Fibroblast of lung (primary cell): ENCODE data around the gene ALDH3B2. TPM values are rescaled to one million over a fixed set of nuclear protein-coding genes. Genes with fewer than 3 reads are reported as not detected.
"Not testable (repeated sequence)": the region's sequence is repeated elsewhere in the genome, so short reads cannot be mapped to it uniquely, and the experiment has no call there.

ENCODE experiments used
- DNase-seq, 2 donors: peaks; one replicate each; pipeline versions ENCODE4 v3.0.0 to v3.0.0-alpha.2; 2010; ENCODE audit warnings: low read depth in 2 of 2
- H2AFZ ChIP-seq: 2 replicates; pipeline ENCODE4 v1.5.1; 2012; ENCODE audit warnings: low read length, control low read depth, inconsistent platforms
- H3K27ac ChIP-seq: 2 replicates; pipeline ENCODE4 v1.5.1; 2011; ENCODE audit warnings: low read length, control low read depth; ENCODE audit not compliant: insufficient read depth
- H3K27me3 ChIP-seq: 2 replicates; pipeline ENCODE4 v1.5.1; 2011; ENCODE audit warnings: mild to moderate bottlenecking, low read length; ENCODE audit not compliant: control insufficient read depth, insufficient read depth
- H3K36me3 ChIP-seq: 2 replicates; pipeline ENCODE4 v1.5.1; 2011; ENCODE audit warnings: low read length; ENCODE audit not compliant: control insufficient read depth, insufficient read depth
- H3K4me1 ChIP-seq: 2 replicates; pipeline ENCODE4 v1.5.1; 2011; ENCODE audit warnings: low read length; ENCODE audit not compliant: control insufficient read depth, insufficient read depth; ENCODE audit errors: extremely low read depth
- H3K4me2 ChIP-seq: 2 replicates; pipeline ENCODE4 v1.5.1; 2011; ENCODE audit warnings: low read length, control low read depth; ENCODE audit not compliant: insufficient read depth; ENCODE audit errors: extremely low read depth
- H3K4me3 ChIP-seq, 4 experiments: fragments of 200-600 bp in 1 of 4; sonication (generic) in 1 of 4; replicated peaks in 1 of 4; 2 replicates each; pipeline ENCODE4 v1.5.1; 2011 to 2016; ENCODE audit warnings: low read length in 4 of 4, low read depth in 3 of 4, mild to moderate bottlenecking in 3 of 4, control low read depth in 2 of 4, inconsistent platforms in 1 of 4, mixed read lengths in 1 of 4; ENCODE audit not compliant: insufficient read depth in 1 of 4; ENCODE audit errors: control extremely low read depth in 1 of 4
- H3K79me2 ChIP-seq: 2 replicates; pipeline ENCODE4 v1.5.1; 2012; ENCODE audit warnings: mild to moderate bottlenecking, low read length, inconsistent platforms; ENCODE audit not compliant: control insufficient read depth, insufficient read depth
- H3K9ac ChIP-seq: 2 replicates; pipeline ENCODE4 v1.5.1; 2011; ENCODE audit warnings: mild to moderate bottlenecking, low read length, control low read depth; ENCODE audit not compliant: insufficient read depth
- H3K9me3 ChIP-seq: 2 replicates; pipeline ENCODE4 v1.5.1; 2012; ENCODE audit warnings: low read depth, low read length; ENCODE audit not compliant: control insufficient read depth, insufficient read depth
- H4K20me1 ChIP-seq: 2 replicates; pipeline ENCODE4 v1.5.1; 2011; ENCODE audit warnings: low read length; ENCODE audit not compliant: control insufficient read depth, insufficient read depth; ENCODE audit errors: extremely low read depth
- EZH2 ChIP-seq: IDR thresholded peaks from 2 replicates; pipeline ENCODE4 v1.5.1; 2012; ENCODE audit warnings: low read length, control low read depth, mild to moderate bottlenecking; ENCODE audit errors: missing control alignments
- polyA plus RNA-seq, 2 donors: library from polyadenylated mRNA; depleted of rRNA in 1 of 2; stranded (reverse) in 1 of 2; unstranded in 1 of 2; fragments of >200 nt; gene quantifications; 2 replicates each; pipeline ENCODE4 v1.2.1, GENCODE V29; 2011 to 2012; ENCODE audit warnings: missing spikeins in 1 of 2
- total RNA-seq: library from RNA; depleted of rRNA; stranded (reverse); fragments of >200 nt; gene quantifications from 2 replicates; pipeline ENCODE4 v1.2.1, GENCODE V29; 2014
- TF ChIP-seq, protein P1 (sequence below), 2 donors: IDR thresholded peaks in 1 of 2; conservative IDR thresholded peaks in 1 of 2; 1 replicate in 1 of 2; 2 replicates in 1 of 2; pipeline ENCODE4 v1.5.1; 2011 to 2012; ENCODE audit warnings: low read length in 2 of 2, control low read depth in 1 of 2, inconsistent platforms in 1 of 2, low read depth in 1 of 2, mild to moderate bottlenecking in 1 of 2

ALDH3B2 gene
- total and polyA plus RNA-seq, 2 donors (not counting 1 experiment from before 2014, with no cell fraction given): not detected

DNA sequence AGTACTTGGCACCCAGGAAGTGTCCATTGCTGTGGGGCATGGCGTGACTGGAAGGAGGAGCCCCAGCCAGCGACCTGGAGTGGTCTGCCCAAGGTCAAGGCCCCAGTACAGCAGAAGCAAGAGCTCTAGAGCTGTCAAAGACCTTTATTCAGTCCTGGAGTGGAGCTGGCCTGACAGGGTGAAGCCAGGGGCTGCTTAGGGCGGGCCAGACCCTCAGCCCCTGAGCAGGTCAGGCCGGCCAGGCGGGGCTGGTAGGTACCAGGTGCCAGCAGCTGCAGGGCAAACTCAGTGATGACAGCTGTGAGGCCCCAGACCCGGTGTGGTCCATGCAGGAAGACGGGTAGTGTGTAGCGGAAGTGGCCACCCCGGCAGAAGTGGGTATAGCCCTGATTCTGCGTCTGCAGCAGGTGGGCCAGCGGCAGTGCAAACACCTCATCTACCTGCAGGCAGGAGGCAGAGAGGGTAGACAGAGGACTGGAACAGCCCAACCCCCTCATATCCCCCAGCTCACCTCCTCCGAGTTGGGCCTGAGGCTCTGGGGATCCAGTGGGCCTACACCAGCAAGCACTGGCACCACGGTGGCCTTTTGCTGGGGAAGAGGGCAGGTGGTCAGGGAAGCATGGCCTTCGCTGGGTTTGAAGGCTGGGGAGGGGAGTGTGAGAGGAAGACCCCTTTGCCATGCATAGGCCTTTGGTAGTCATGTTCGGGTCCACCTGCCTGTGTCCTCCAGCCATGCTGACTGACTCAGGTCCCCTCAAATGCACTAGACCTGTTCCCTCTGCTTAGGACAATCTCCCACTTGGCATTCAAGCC, 46.4 kb downstream of the ALDH3B2 start:
- Histone ChIP-seq H3K9ac (no peak overlapping the region), H3K9me3 (no peaks in the 10 kb centered on the region), H3K4me2 (no peak overlapping the region), H3K27me3 (no peaks in the 10 kb centered on the region), H3K27ac (no peak overlapping the region), H3K79me2 (no peaks in the 10 kb centered on the region), H3K36me3 (no peaks in the 10 kb centered on the region), H4K20me1 (no peaks in the 10 kb centered on the region), H2AFZ (no peak overlapping the region), H3K4me1 (peaks cover 3% of the 10 kb centered on the region), H3K4me3 (no peak overlapping the region)
- TF ChIP-seq EZH2: no peak
- TF ChIP-seq, protein P1, sequence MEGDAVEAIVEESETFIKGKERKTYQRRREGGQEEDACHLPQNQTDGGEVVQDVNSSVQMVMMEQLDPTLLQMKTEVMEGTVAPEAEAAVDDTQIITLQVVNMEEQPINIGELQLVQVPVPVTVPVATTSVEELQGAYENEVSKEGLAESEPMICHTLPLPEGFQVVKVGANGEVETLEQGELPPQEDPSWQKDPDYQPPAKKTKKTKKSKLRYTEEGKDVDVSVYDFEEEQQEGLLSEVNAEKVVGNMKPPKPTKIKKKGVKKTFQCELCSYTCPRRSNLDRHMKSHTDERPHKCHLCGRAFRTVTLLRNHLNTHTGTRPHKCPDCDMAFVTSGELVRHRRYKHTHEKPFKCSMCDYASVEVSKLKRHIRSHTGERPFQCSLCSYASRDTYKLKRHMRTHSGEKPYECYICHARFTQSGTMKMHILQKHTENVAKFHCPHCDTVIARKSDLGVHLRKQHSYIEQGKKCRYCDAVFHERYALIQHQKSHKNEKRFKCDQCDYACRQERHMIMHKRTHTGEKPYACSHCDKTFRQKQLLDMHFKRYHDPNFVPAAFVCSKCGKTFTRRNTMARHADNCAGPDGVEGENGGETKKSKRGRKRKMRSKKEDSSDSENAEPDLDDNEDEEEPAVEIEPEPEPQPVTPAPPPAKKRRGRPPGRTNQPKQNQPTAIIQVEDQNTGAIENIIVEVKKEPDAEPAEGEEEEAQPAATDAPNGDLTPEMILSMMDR (conservative IDR thresholded peaks at IDR 0.05 in 1 of 2, IDR thresholded peaks at IDR 0.05 in 1 of 2; ENCODE audit: low read depth in 1 of 2, low read length in 2 of 2): no peak
- DNase-seq: no peak

DNA sequence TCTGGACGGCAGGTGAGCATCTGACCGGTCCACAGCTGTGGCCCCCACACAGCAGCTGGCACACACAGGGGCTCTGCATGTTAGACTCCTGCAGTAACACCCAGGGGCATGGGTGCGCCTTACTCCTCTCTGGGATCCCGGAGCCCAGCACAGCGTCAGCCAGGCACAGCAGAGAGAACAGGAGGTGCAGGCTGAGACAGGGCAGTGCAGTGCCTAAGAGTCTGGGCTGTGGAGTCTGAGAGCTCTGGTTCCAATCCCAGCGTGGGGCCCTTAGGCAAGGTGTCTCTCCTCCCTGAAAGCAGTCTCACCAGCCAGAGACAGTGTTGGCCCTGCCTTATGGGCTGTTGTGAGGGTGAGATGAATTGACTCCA, 47.0 kb downstream of the ALDH3B2 start:
- Histone ChIP-seq H3K79me2 (no peaks in the 10 kb centered on the region), H3K9ac (no peak overlapping the region), H3K9me3 (no peaks in the 10 kb centered on the region), H3K4me3 (no peak overlapping the region), H3K4me2 (no peak overlapping the region), H2AFZ (no peak overlapping the region), H3K27me3 (no peaks in the 10 kb centered on the region), H3K4me1 (peaks cover 3% of the 10 kb centered on the region), H3K27ac (no peak overlapping the region), H3K36me3 (no peaks in the 10 kb centered on the region), H4K20me1 (no peaks in the 10 kb centered on the region)
- TF ChIP-seq, protein P1 (conservative IDR thresholded peaks at IDR 0.05 in 1 of 2, IDR thresholded peaks at IDR 0.05 in 1 of 2; ENCODE audit: low read depth in 1 of 2, low read length in 2 of 2): no peak
- no peak for TF ChIP-seq EZH2
- DNase-seq: no peak

DNA sequence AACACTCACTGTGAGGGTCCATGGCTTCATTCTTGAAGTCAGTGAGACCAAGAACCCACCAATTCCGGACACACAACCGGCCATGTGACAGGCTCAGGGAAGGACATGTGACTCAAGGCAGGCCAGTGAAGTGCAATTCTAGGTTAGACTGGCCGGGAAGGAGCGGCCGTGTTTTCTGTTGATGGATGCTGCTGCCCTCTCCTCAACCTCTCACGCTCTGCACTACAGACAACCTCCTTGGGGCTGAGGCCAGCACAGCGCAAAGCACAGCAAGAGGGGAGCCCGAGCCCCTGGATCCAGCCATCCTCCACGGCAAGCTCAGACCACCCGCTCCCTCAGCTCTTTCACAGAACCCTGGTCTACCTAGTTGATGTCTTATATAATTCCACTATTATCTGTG, 47.5 kb downstream of the ALDH3B2 start:
- TF ChIP-seq EZH2: no peak
- TF ChIP-seq, protein P1 (conservative IDR thresholded peaks at IDR 0.05 in 1 of 2, IDR thresholded peaks at IDR 0.05 in 1 of 2; ENCODE audit: low read depth in 1 of 2, low read length in 2 of 2): no peak
- Histone ChIP-seq H3K27me3 (no peaks in the 10 kb centered on the region), H3K79me2 (no peaks in the 10 kb centered on the region), H4K20me1 (no peaks in the 10 kb centered on the region), H3K9ac (no peak overlapping the region), H3K4me2 (no peak overlapping the region), H3K36me3 (no peaks in the 10 kb centered on the region), H3K9me3 (no peaks in the 10 kb centered on the region), H2AFZ (no peak overlapping the region), H3K4me1 (peaks cover 3% of the 10 kb centered on the region), H3K27ac (no peak overlapping the region), H3K4me3 (no peak overlapping the region)
- DNase-seq: no peak

GRCh38 chr11:67626131-67626833, 48.1 kb downstream of the ALDH3B2 start:
- H3K27me3 ChIP-seq, H3K9ac ChIP-seq, H3K4me3 ChIP-seq, H3K27ac ChIP-seq, H3K9me3 ChIP-seq, H3K4me1 ChIP-seq, H4K20me1 ChIP-seq, H2AFZ ChIP-seq, H3K4me2 ChIP-seq, H3K36me3 ChIP-seq, H3K79me2 ChIP-seq, DNase-seq: not testable (repeated sequence)
